GM21367 (cell line): ENCODE data around the gene TLCD4.
"Not testable (repeated sequence)": the region's sequence is repeated elsewhere in the genome, so short reads cannot be mapped to it uniquely, and the experiment has no call there.

ENCODE experiments used
- ATAC-seq: cut with Tn5 transposase; IDR thresholded peaks from one replicate; pipeline ENCODE4 v1.9.1; 2021; ENCODE audit not compliant: unreplicated experiment

Gene TLCD4

GRCh38 chr1:95145493-95145892, 28.3 kb downstream of the TLCD4 start:
- no peak for ATAC-seq

- ATAC-seq = peak; percentile 61
Observed at GRCh38 chr1:95146637-95147036, 29.5 kb downstream of the TLCD4 start.

GRCh38 chr1:95154096-95154495, 36.9 kb downstream of the TLCD4 start:
- no peak for ATAC-seq

GRCh38 chr1:95165569-95165968, 48.4 kb downstream of the TLCD4 start:
- not testable (repeated sequence) for ATAC-seq
